Astrocyte (in vitro differentiated cells and primary cell): Measurements from ENCODE around the gene FUNDC2. TPM values are rescaled to one million over a fixed set of nuclear protein-coding genes. Genes with fewer than 3 reads are reported as not detected.

Source experiments
- DNase-seq: peaks from one replicate; pipeline ENCODE4 v3.0.0-alpha.2; 2010; ENCODE audit warnings: low read depth
- FAIRE-seq: peaks from 2 replicates; lab custom pipeline; 2011; peaks lifted over from hg19 to GRCh38; lab: Jason Lieb, UNC
- H2AFZ ChIP-seq: 2 replicates; pipeline ENCODE4 v1.6.0; 2012; ENCODE audit warnings: low read depth, low read length, inconsistent platforms
- H3K27ac ChIP-seq: 2 replicates; pipeline ENCODE4 v1.5.1; 2011; ENCODE audit warnings: low read depth, low read length, inconsistent platforms
- H3K27me3 ChIP-seq: 2 replicates; pipeline ENCODE4 v1.6.0; 2011; ENCODE audit warnings: low read length, inconsistent platforms; ENCODE audit not compliant: insufficient read depth
- H3K36me3 ChIP-seq: 2 replicates; pipeline ENCODE4 v1.5.1; 2011; ENCODE audit warnings: low read length, inconsistent platforms; ENCODE audit not compliant: insufficient read depth
- H3K4me1 ChIP-seq: 2 replicates; pipeline ENCODE4 v1.5.1; 2011; ENCODE audit warnings: low read length, inconsistent platforms; ENCODE audit not compliant: insufficient read depth
- H3K4me2 ChIP-seq: 2 replicates; pipeline ENCODE4 v1.6.0; 2012; ENCODE audit warnings: low read length, inconsistent platforms
- H3K4me3 ChIP-seq: 2 replicates; pipeline ENCODE4 v1.5.1; 2011; ENCODE audit warnings: low read depth, mild to moderate bottlenecking, low read length, inconsistent platforms; ENCODE audit not compliant: insufficient read depth
- H3K79me2 ChIP-seq: 2 replicates; pipeline ENCODE4 v1.6.0; 2012; ENCODE audit warnings: mild to moderate bottlenecking, low read length, inconsistent platforms; ENCODE audit not compliant: insufficient read depth
- H3K9ac ChIP-seq: 2 replicates; pipeline ENCODE4 v1.6.0; 2012; ENCODE audit warnings: mild to moderate bottlenecking, low read length, inconsistent platforms
- H3K9me3 ChIP-seq: 2 replicates; pipeline ENCODE4 v1.5.1; 2012; ENCODE audit warnings: low read depth, mild to moderate bottlenecking, low read length, inconsistent platforms; ENCODE audit not compliant: insufficient read depth
- H4K20me1 ChIP-seq: 2 replicates; pipeline ENCODE4 v1.6.0; 2012; ENCODE audit warnings: low read length, inconsistent platforms; ENCODE audit not compliant: insufficient read depth
- H3K27ac Mint-ChIP-seq: one replicate; pipeline ENCODE4 v1.8.0; 2021; ENCODE audit warnings: mild to moderate bottlenecking, mixed read lengths; ENCODE audit not compliant: unreplicated experiment
- H3K27me3 Mint-ChIP-seq: one replicate; pipeline ENCODE4 v1.8.0; 2021; ENCODE audit warnings: low read depth, mixed read lengths; ENCODE audit not compliant: unreplicated experiment
- H3K36me3 Mint-ChIP-seq: one replicate; pipeline ENCODE4 v1.8.0; 2021; ENCODE audit warnings: low read depth, mixed read lengths; ENCODE audit not compliant: unreplicated experiment
- H3K4me1 Mint-ChIP-seq: one replicate; pipeline ENCODE4 v1.8.0; 2021; ENCODE audit warnings: low read depth, mixed read lengths; ENCODE audit not compliant: unreplicated experiment
- H3K4me3 Mint-ChIP-seq: one replicate; pipeline ENCODE4 v1.8.0; 2021; ENCODE audit warnings: mild to moderate bottlenecking, moderate library complexity, mixed read lengths; ENCODE audit not compliant: unreplicated experiment
- H3K9me3 Mint-ChIP-seq: one replicate; pipeline ENCODE4 v1.8.0; 2021; ENCODE audit warnings: mild to moderate bottlenecking, mixed read lengths; ENCODE audit not compliant: unreplicated experiment
- CTCF ChIP-seq: IDR thresholded peaks from 2 replicates; pipeline ENCODE4 v1.5.1; 2011; ENCODE audit warnings: low read depth, mild to moderate bottlenecking, inconsistent platforms, low read length, moderate library complexity; ENCODE audit not compliant: insufficient read depth
- EZH2 ChIP-seq: IDR thresholded peaks from 2 replicates; pipeline ENCODE4 v1.6.1; 2012; ENCODE audit warnings: mild to moderate bottlenecking, low read length, inconsistent platforms; ENCODE audit not compliant: insufficient read depth
- total RNA-seq: library from RNA; stranded (reverse); gene quantifications from 2 replicates; pipeline ENCODE4 v1.2.1, GENCODE V29; 2021

Gene FUNDC2
- total RNA-seq, 1 donor from 2014 or later = 49.5 TPM

GRCh38 chrX:155052738-155053498 is 26.3 kb downstream of the FUNDC2 start:
- Histone ChIP-seq H3K9me3 (no peaks in the 10 kb centered on the region), H3K4me1 (no peaks in the 10 kb centered on the region), H3K36me3 (no peaks in the 10 kb centered on the region), H4K20me1 (no peaks in the 10 kb centered on the region), H3K79me2 (no peaks in the 10 kb centered on the region), H3K4me3 (no peak overlapping the region), H2AFZ (no peak overlapping the region), H3K4me2 (no peak overlapping the region), H3K9ac (no peak overlapping the region), H3K27ac (no peak overlapping the region), H3K27me3 (no peaks in the 10 kb centered on the region)
- Mint-ChIP-seq H3K4me3 (no peak overlapping the region), H3K27me3 (no peaks in the 10 kb centered on the region), H3K9me3 (no peaks in the 10 kb centered on the region), H3K27ac (no peak overlapping the region), H3K4me1 (peaks cover 4% of the 10 kb centered on the region), H3K36me3 (peaks cover 2% of the 10 kb centered on the region)
- DNase-seq = no peak
- no peak for FAIRE-seq
- TF ChIP-seq CTCF (no peak), EZH2 (no peak)

- Mint-ChIP-seq H3K27ac (no peak overlapping the region), H3K36me3 (peaks cover 6% of the 10 kb centered on the region), H3K4me3 (no peak overlapping the region), H3K27me3 (no peaks in the 10 kb centered on the region), H3K9me3 (no peaks in the 10 kb centered on the region), H3K4me1 (peaks cover 4% of the 10 kb centered on the region)
- Histone ChIP-seq H3K9ac (no peak overlapping the region), H3K36me3 (no peaks in the 10 kb centered on the region), H3K4me1 (no peaks in the 10 kb centered on the region), H3K27me3 (no peaks in the 10 kb centered on the region), H3K27ac (no peak overlapping the region), H3K4me3 (no peak overlapping the region), H2AFZ (no peak overlapping the region), H4K20me1 (no peaks in the 10 kb centered on the region), H3K4me2 (no peak overlapping the region), H3K9me3 (no peaks in the 10 kb centered on the region), H3K79me2 (no peaks in the 10 kb centered on the region)
- TF ChIP-seq CTCF (no peak), EZH2 (no peak)
- DNase-seq = no peak
- FAIRE-seq = no peak
Observed at GRCh38 chrX:155053656-155054055, 27.0 kb downstream of the FUNDC2 start.

- Mint-ChIP-seq H3K36me3 (peaks cover 6% of the 10 kb centered on the region), H3K4me1 (peaks cover 2% of the 10 kb centered on the region), H3K9me3 (no peaks in the 10 kb centered on the region), H3K4me3 (no peak overlapping the region), H3K27ac (no peak overlapping the region), H3K27me3 (no peaks in the 10 kb centered on the region)
- TF ChIP-seq CTCF (no peak), EZH2 (no peak)
- H3K4me3 ChIP-seq = no peak overlapping the region
- H3K4me1 ChIP-seq = no peaks in the 10 kb centered on the region
- no peak overlapping the region for H3K9ac ChIP-seq
- FAIRE-seq (no peak), DNase-seq (no peak)
- H3K4me2 ChIP-seq = no peak overlapping the region
- no peaks in the 10 kb centered on the region for H3K27me3 ChIP-seq
- no peak overlapping the region for H2AFZ ChIP-seq
- H3K27ac ChIP-seq = no peak overlapping the region
- no peaks in the 10 kb centered on the region for H4K20me1 ChIP-seq
- no peaks in the 10 kb centered on the region for H3K9me3 ChIP-seq
- no peaks in the 10 kb centered on the region for H3K79me2 ChIP-seq
- H3K36me3 ChIP-seq = no peaks in the 10 kb centered on the region
Observed at GRCh38 chrX:155054255-155054654, 27.6 kb downstream of the FUNDC2 start.
